ENCODE data around the gene RASSF8.

DNA sequence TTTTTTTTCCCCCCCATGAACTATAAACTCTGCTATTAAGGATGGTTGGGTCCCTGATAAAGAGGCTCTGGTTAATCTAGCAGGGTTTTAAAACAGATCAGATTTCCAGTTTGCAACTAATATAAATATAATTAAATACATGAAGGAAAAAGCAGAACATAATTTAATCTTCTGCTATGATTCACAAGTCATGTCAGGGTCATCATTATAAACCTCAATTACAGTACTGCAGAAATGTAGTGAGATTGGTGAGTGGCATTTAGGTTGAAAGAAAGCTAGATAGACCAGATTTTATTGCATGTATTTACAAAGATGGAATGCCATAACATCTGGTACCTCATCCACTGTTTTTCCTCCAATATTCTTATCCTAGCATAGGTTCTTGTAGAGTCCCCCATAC is 14.5 kb upstream of the RASSF8 start:
- TF ChIP-seq, protein P1, sequence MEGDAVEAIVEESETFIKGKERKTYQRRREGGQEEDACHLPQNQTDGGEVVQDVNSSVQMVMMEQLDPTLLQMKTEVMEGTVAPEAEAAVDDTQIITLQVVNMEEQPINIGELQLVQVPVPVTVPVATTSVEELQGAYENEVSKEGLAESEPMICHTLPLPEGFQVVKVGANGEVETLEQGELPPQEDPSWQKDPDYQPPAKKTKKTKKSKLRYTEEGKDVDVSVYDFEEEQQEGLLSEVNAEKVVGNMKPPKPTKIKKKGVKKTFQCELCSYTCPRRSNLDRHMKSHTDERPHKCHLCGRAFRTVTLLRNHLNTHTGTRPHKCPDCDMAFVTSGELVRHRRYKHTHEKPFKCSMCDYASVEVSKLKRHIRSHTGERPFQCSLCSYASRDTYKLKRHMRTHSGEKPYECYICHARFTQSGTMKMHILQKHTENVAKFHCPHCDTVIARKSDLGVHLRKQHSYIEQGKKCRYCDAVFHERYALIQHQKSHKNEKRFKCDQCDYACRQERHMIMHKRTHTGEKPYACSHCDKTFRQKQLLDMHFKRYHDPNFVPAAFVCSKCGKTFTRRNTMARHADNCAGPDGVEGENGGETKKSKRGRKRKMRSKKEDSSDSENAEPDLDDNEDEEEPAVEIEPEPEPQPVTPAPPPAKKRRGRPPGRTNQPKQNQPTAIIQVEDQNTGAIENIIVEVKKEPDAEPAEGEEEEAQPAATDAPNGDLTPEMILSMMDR (IDR thresholded peaks at IDR 0.05; ENCODE audit: insufficient read depth, low read depth, low read length) = no peak
- no peak for TF ChIP-seq EZH2 (IDR thresholded peaks at IDR 0.05; ENCODE audit: insufficient read depth, low read length)
